GM06990 (cell line): ENCODE results near the gene SMIM12.

Source experiments
- DNase-seq: peaks from one replicate; pipeline ENCODE4 v3.0.0-alpha.2; 2011; ENCODE audit not compliant: insufficient read length; ENCODE audit errors: extremely low read depth
- H3K27me3 ChIP-seq: replicated peaks from 2 replicates; pipeline ENCODE4 v1.6.0; 2011; ENCODE audit warnings: low read length; ENCODE audit not compliant: control insufficient read depth, insufficient read depth
- H3K36me3 ChIP-seq: 2 replicates; pipeline ENCODE4 v1.5.1; 2011; ENCODE audit warnings: low read length; ENCODE audit not compliant: control insufficient read depth, insufficient read depth
- H3K4me3 ChIP-seq: replicated peaks from 2 replicates; pipeline ENCODE4 v1.5.1; 2011; ENCODE audit warnings: low read depth, mild to moderate bottlenecking, control low read depth, low read length
- CTCF ChIP-seq: IDR thresholded peaks from 2 replicates; pipeline ENCODE4 v1.5.1; 2011; ENCODE audit warnings: low read length, control low read depth, mild to moderate bottlenecking, inconsistent platforms; ENCODE audit not compliant: insufficient read depth, poor library complexity, severe bottlenecking

SMIM12 gene

DNA sequence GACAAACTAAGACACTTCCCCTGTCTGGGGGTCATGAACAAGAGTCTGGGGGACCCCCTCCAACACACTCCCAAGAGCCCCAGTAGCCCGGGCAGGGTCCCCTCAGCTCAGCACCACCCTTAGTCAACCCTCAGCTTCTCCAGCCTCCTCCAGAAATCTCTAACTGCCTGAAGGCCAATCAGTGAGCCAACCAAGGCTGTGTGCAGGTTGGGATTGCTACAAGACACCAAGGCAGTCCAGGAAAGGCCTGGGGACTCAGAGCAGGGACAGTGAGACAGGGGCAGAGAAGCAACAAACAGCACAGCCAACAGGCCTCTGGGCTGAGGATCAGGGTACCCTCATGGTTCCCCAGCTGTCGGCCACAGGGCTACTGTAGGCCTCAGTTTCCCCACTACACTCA, 13.3 kb downstream of the SMIM12 start:
- TF ChIP-seq CTCF = no peak
- Histone ChIP-seq H3K36me3 (peaks cover 5% of the 10 kb centered on the region), H3K4me3 (no peak overlapping the region), H3K27me3 (no peaks in the 10 kb centered on the region)
- DNase-seq = no peak

DNA sequence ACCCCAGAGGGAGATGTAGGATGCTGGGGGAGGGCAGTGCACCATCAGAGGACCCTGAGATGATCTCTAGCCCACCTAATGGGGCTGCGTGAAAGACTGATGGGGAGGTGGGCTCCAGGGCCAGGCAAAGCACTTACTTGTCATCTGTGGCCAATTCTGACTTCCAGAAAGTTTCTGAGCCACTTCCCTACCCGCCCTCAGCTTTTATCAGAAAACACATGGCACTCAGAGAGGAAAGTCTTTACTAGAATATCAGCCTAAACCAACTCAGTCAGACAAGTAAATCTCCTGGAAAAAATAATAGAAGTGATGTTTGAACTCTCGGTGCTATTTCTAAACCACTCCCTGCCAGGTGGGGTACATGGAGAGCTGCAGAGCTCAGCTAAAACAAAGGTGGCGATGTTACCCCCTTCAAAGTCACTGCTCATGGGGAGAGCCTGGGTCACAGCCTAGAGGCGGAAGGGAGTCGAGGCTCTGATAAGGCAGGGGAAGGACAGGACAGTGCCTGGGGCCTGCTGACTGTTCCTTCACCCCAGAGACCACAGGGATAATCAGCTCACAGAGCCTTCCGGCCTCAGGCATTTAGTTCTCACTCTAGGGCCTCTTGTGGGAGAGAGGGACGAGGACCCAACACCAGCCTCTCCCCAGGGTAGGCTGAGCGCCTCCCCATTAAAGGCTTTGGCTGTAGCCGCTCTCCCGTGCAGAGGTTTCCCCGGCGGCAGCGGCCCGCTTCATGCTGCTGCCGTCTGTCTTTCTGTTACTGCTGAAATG, 14.2 kb downstream of the SMIM12 start:
- Histone ChIP-seq H3K27me3 (no peaks in the 10 kb centered on the region), H3K36me3 (no peaks in the 10 kb centered on the region; the same call in none of the 2 replicates), H3K4me3 (no peak overlapping the region)
- no peak for DNase-seq
- TF ChIP-seq CTCF = no peak

- Histone ChIP-seq H3K36me3 (no peaks in the 10 kb centered on the region; the same call in none of the 2 replicates), H3K4me3 (no peak overlapping the region), H3K27me3 (no peaks in the 10 kb centered on the region)
- TF ChIP-seq CTCF = no peak
- DNase-seq = no peak
Observed at GRCh38 chr1:34844252-34844634, 15.3 kb downstream of the SMIM12 start.

GRCh38 chr1:34843392-34844251, 15.9 kb downstream of the SMIM12 start:
- Histone ChIP-seq H3K36me3 (no peaks in the 10 kb centered on the region; the same call in none of the 2 replicates), H3K4me3 (no peak overlapping the region), H3K27me3 (no peaks in the 10 kb centered on the region)
- TF ChIP-seq CTCF = no peak
- DNase-seq = no peak

GRCh38 chr1:34842952-34843371, 16.6 kb downstream of the SMIM12 start:
- no peaks in the 10 kb centered on the region; the same call in none of the 2 replicates for H3K36me3 ChIP-seq
- no peak for DNase-seq
- H3K4me3 ChIP-seq = no peak overlapping the region
- no peak for TF ChIP-seq CTCF
- H3K27me3 ChIP-seq = no peaks in the 10 kb centered on the region
